HG03159 (cell line): Measurements from ENCODE around the gene DAGLB.

ENCODE experiments used
- ATAC-seq: cut with Tn5 transposase; IDR thresholded peaks from one replicate; pipeline ENCODE4 v1.9.1; 2021; ENCODE audit warnings: mild to moderate bottlenecking, moderate library complexity; ENCODE audit not compliant: unreplicated experiment

Gene DAGLB, protein sequence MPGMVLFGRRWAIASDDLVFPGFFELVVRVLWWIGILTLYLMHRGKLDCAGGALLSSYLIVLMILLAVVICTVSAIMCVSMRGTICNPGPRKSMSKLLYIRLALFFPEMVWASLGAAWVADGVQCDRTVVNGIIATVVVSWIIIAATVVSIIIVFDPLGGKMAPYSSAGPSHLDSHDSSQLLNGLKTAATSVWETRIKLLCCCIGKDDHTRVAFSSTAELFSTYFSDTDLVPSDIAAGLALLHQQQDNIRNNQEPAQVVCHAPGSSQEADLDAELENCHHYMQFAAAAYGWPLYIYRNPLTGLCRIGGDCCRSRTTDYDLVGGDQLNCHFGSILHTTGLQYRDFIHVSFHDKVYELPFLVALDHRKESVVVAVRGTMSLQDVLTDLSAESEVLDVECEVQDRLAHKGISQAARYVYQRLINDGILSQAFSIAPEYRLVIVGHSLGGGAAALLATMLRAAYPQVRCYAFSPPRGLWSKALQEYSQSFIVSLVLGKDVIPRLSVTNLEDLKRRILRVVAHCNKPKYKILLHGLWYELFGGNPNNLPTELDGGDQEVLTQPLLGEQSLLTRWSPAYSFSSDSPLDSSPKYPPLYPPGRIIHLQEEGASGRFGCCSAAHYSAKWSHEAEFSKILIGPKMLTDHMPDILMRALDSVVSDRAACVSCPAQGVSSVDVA

GRCh38 chr7:6447581-6448199, at the start of gene DAGLB:
Gene DAGLB (minus strand): TSS chr7:6447954. CDS start chr7:6447842, 112 bp downstream.
- peak; percentile 83 for ATAC-seq

GRCh38 chr7:6497637-6497905, 49.8 kb upstream of the DAGLB start:
- no peak for ATAC-seq

- ATAC-seq, result no peak
These were observed 49.3 kb upstream of the DAGLB start for GRCh38 chr7:6496842-6497636.

- no peak for ATAC-seq
These were observed 48.0 kb upstream of the DAGLB start for GRCh38 chr7:6495597-6496262.

- no peak for ATAC-seq
These were observed 46.6 kb upstream of the DAGLB start for GRCh38 chr7:6494365-6494764.

- no peak for ATAC-seq
These were observed 43.4 kb upstream of the DAGLB start for GRCh38 chr7:6491194-6491593.

DNA sequence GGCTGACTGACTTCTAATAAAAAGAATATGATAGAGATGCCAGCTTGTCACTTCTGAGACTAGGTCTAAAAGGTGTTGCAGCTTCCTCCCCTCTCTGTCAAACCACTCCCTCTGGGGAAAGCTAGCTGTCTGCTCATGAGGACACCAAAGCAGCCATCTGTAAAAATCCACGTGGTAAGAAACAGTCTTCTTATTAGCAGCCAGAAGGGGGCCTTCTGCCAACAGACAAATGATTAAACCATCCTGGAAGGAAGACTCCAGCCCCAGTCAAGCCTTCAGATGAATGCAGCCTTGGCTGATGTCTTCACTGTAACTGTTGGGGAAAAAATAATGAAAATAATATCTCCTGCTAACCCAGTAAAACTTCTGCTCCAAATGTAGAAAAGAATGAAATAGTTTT, 41.9 kb upstream of the DAGLB start:
- ATAC-seq, result no peak

DNA sequence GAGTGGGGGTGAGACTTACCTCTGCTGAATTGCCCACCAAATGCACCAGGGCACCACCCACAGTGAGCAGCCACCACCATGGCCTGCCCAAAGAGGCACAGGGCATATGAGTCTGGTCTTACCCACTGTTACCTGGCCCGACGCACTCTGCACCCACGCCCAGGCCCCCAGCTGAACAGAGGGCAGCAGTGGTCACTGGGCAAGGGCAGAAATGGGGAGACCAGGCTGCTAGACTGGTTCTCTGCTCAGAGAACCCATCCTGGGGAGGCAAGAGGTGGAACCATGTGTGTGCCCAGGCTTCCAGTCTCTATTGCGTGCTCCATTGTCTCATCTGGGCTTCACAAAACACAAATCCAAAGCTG, 39.4 kb upstream of the DAGLB start:
- ATAC-seq, result no peak

DNA sequence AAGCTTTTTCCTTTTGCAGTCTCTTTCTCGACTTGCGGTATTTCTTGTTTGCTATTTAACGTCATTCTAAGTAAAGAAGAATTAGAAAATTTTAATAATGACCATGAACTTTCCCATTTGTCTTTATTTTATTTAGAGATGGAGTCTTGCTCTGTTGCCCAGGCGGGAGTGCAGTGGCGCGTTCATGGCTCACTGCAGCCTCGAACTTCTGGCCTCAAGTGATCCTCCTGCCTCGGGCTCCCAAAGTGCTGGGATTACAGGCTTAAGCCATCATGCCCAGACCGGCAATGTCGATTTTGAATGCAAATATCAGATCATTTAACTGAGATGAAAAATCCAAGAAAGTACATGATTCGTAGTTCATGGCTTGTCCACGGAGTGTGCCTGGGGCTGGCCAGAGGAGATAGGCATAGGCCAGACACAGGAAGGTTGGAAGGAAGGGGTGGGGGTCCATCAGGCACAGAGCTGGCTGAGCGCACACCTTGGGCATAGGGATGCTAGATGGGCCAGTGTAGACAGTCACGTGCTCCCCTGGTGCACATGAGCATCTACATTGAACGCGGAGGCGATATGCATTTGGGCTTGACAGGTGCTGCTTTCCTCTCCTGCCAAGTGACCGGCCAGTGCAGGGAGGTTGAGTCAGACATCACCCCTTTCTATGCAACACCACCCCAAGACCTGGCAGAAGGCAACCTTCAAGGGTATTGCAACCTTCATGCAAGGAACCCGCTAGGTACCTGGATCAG, 38.9 kb upstream of the DAGLB start:
- ATAC-seq, result no peak

DNA sequence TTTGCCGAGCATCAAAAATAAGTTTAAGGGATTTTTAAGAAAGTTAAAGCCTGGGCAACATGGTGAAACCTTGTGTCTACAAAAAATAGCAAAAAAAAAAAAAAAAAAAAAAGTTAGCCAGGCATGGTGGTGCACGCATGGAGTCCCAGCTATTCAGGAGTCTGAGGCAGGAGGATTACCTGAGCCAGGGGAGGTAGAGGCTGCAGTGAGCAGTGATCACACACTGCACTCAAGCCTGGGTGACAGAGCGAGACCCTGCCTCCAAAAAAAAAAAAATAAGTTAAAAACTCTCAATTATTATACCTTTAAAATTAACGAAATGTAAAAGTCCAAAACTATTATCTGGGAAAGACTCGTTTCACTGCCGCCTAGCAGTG, 35.0 kb upstream of the DAGLB start:
- ATAC-seq, result no peak

DNA sequence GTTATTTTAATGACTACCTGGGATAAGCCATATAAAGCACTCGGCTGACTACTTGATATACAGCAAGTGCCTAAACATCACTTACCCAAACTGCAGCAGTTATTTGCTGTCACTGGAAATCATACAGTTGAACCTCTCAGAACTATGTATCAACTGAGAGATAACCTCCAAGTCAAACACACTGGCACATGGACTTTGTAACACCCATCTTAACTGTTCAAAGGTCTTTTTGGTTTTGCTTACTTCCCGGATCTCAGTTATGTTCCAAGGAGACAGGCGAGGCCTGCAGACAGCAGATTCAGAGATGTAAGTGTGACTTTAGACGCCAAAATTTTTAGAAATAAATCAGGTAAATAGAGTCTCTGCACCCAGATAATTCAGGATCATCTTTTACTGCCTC, 34.6 kb upstream of the DAGLB start:
- ATAC-seq, result no peak

DNA sequence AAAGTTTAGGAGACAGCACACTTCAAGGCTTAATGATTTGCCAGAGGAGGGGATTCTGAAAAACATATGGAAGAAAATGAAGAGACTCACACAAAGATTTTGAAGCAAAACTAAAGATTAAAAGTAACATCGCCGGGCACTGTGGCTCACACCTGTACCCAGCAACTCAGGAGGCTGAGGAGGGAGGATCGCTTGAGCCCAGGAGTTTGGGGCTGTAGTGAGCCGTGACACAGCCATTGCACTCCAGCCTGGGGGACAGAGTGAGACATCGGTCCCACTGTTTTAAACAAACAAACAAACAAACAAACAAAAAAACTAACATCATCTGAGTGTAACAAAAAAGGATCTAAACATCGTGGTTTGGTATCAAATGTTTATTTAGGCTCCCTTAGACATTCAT, 33.7 kb upstream of the DAGLB start:
- no peak for ATAC-seq

- ATAC-seq, result no peak
These were observed 32.5 kb upstream of the DAGLB start for GRCh38 chr7:6480323-6480660.

- ATAC-seq, result no peak
These were observed 31.3 kb upstream of the DAGLB start for GRCh38 chr7:6479067-6479466.

GRCh38 chr7:6478186-6478585, 30.4 kb upstream of the DAGLB start:
- no peak for ATAC-seq

GRCh38 chr7:6477318-6477660, 29.5 kb upstream of the DAGLB start:
- no peak for ATAC-seq

DNA sequence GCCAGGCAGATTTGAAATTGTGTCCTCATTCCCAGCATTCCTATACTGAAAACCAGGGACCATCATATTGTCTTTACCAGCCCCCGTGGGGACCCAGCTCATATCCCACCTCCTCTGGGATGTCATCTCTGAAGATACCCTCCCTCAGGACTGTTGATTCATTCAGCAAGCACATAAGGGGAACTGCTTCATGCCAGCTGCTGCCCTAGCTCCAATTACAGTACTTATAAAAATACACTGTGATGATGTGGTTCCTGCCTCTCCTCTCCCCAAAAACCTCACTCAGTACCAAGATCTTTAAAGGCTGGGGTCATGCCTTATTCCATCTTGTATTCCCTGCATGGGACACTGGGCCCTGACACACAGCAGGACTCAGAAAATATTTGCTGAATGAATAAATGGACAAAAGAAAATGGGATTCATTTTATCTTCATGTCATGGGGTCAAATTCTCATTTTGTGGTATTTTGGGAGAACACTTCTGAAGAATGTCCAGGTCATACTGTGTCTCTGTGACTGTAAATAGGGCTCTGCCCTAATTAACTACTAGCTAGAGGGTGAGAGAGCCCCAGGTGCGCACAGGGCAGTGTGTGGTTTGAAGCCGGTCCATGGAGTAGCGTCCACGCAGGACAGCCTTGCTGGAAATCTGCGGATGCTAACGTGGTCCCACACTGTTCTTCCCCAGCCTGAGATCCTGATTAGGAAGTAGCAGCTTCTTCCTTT, 29.0 kb upstream of the DAGLB start:
- no peak for ATAC-seq

- no peak for ATAC-seq
These were observed 27.9 kb upstream of the DAGLB start for GRCh38 chr7:6475433-6476186.

DNA sequence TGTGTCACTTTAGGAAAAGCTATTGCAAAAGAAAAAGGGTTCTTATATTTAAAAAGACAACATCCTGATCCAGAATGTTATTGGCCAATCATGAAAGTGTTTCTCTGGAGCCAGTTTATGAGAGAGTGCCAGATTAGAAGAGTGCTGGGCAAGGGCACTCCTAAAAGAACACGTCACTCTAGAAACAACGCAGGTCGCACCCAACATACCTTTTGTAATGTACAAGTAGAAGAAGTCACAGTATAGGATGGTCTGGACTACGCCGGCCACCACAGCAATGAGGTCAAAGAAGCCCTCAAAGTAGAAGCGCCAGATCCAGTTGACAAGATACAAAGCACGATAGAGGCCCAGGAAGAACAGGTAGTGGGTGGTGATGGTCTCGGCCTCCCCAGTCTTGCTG, 18.1 kb upstream of the DAGLB start:
- ATAC-seq, result no peak
